ENCODE measurements around the gene FRAT1.

- no peak for TF ChIP-seq CTCF (IDR thresholded peaks at IDR 0.05)
- no peak for TF ChIP-seq POLR2A (IDR thresholded peaks at IDR 0.05)
Observed at GRCh38 chr10:97341416-97341815, 22.3 kb downstream of the FRAT1 start.
